ENCODE measurements around the gene TSNAX.

GRCh38 chr1:231487019-231487418, 41.5 kb upstream of the TSNAX start:
- TF ChIP-seq CTCF (IDR thresholded peaks at IDR 0.05; ENCODE audit: low read depth, low read length, missing input control) (no peak), EGR1 (IDR thresholded peaks at IDR 0.05; ENCODE audit: low read depth in 2 of 2) (no peak), TAF1 (conservative IDR thresholded peaks at IDR 0.05) (no peak), MAX (IDR thresholded peaks at IDR 0.05) (no peak), REST (IDR thresholded peaks at IDR 0.05) (no peak), RAD21 (IDR thresholded peaks at IDR 0.05) (no peak), YY1 (IDR thresholded peaks at IDR 0.05) (no peak), JUND (IDR thresholded peaks at IDR 0.05) (no peak)

Data from liver (tissue), 3 donors.